GM18498 (cell line): ENCODE results near the gene SCGB1A1.
"Not testable (repeated sequence)": the region's sequence is repeated elsewhere in the genome, so short reads cannot be mapped to it uniquely, and the experiment has no call there.

Experiments used
- ATAC-seq: cut with Tn5 transposase; IDR thresholded peaks from one replicate; pipeline ENCODE4 v1.9.1; 2021; ENCODE audit warnings: mild to moderate bottlenecking, moderate library complexity; ENCODE audit not compliant: unreplicated experiment

The SCGB1A1 gene

DNA sequence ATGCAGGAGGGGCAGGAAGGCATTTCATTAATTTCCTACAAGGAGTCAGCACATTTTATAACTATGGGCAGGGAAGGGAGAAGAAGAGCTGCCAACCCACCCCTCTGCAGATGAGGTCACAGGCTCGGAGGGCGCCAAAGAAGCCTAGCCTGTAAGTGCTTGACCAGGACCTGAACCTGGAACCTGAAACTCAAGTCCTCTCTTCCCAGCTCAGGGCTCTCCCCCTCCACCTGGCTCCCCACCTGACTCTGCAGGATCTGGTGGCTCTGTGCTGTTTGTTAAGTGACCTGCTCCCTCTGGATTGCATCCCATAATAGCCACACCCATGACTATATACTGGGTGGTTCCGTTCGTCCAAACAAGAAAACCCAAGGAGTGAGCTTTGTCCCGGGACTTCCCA lies 27.3 kb downstream of the SCGB1A1 start:
- no peak for ATAC-seq

DNA sequence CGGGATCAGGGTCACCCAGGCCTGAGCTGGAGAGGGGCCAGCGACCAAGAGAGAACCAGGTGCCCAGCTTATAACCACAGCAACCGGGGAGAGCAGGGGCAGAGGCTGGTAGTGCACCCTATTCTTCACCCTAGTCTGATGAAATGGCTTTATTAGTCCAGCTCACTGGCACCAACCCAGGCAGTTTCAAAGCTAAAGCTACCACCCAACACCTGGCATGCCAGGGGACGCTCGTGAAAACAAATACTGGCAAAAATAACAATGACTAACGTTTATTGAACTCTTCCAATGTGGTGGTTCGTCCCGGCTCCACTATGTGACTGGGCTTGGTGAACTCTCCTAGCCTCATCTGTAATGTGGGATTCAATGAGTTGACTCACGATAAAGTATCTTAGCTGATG lies 30.6 kb downstream of the SCGB1A1 start:
- no peak for ATAC-seq

DNA sequence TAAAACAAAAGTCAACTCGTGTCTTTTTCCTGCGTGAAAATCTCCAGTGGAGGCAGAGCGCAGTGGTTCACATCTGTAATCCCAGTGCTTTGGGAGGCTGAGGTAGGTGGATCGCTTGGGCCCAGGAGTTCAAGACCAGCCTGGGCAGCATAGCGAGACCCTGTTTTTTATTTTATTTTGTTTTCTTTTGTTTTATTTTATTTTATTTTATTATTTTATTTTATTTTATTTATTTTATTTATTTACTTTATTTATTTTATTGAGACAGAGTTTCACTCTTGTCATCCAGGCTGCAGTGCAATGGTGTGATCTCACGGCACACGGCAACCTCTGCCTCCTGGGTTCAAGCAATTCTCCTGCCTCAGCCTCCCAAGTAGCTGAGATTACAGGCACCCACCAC lies 31.1 kb downstream of the SCGB1A1 start:
- ATAC-seq, result not testable (repeated sequence)

DNA sequence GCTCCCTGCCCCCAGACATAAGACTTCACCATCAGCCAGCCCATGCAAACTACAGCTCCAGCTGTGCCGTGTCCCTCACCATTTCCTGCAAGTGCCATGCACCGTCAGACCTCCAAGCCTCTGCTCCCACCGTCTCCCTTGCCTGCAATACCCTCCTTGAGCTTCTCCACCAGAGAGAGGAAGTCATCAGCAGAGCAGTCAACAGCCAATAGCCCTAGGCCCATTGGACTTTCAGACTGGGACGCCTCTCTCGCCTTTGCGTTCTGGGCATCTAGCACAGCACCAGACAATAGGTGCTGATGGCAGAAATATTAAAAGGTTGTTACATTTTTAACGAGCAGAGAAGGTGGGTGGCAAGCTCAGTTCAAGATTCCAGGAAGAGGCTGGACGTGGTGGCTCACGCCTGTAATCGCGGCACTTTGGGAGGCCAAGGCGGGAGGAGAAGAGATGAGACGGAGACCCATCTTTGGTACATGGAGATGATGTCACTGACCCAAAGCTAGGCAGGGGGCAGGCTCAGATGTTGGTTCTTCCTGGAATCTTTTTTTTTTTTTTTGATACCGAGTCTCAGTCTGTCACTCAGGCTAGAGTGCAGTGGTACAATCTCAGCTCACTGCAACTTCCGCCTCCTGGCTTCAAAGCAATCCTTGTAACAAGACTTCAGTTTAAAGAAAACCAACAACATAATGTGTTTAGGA lies 31.9 kb downstream of the SCGB1A1 start:
- ATAC-seq, result no peak

DNA sequence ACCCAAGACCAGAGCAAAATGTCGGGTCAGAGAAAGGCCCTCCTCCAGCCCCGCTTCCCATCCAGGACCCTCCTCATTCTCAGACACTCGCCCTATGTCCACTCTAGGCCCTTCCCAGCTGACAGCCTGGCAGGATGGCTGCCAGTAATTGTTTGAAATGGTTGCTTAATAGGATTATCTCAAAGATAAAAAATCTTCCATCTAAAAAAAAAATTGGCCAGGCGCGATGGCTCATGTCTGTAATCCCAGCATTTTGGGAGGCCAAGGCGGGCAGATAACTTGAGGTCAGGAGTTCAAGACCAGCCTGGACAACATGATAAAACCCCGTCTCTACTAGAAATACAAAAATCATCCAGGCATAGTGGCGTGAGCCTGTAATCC lies 32.4 kb downstream of the SCGB1A1 start:
- no peak for ATAC-seq

DNA sequence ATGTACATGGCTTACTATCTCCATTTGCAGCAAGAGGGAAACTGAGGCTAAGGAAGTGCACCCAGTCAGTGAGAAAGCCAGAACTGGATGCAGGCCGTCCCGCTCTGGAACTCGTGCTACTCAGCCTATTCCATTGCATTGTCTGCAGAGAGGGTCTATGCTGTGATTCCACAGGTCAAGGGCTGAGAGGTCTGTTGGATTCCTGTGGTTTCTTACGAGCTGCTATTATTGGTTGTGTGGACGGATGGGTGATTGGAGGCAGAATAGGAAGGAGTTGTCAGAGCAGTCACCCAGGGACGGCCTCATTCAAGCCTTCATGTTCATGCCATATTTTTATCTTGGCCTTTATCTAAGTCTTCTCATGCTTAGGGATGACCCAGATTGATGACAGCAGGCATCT lies 33.4 kb downstream of the SCGB1A1 start:
- no peak for ATAC-seq

DNA sequence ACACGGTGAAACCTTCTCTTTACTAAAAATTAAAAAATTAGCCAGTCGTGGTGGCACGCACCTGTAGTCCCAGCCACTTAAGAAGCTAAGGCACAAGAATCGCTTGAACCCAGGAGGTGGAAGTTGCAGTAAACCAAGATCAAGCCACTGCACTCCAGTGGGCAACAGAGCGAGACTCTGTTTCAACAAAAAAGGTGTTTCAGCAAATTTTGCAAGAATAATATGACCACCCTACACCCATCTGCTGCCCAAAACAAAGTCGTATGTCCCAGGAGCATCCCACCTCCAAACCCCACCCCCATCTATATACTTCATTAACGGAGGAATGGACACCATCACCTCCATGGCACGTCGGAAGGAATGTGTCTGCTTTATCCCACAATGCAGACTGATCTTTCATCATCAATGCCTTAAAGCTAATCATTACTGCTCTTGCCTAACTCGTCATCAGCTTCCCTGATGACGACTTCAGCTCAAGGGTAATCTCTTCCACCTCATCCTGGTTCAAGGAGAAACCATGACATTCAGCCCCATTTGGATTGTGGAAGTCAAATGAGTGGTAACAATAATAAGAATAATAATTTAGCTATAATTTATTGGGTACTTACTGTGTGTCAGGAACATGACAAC lies 34.1 kb downstream of the SCGB1A1 start:
- ATAC-seq, result no peak

DNA sequence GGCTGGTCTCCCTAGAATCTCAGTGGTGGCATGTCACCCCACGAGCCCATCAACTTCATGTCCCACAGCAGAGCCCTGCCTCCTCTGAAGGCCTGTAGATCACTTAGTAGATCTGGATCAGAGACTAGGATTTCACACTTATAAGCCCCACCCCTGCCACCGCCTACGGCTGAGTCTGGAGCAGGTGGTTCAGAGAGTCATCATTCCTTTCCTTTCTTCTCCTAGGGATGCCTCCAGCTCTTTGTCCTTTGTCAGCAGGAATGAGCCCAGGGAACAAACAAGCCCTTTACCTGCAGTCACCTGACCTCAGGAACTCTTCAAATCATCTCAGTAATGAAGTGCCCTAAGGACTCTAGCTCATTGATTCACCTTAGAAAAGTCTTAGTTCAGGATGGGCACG lies 37.8 kb downstream of the SCGB1A1 start:
- no peak for ATAC-seq

DNA sequence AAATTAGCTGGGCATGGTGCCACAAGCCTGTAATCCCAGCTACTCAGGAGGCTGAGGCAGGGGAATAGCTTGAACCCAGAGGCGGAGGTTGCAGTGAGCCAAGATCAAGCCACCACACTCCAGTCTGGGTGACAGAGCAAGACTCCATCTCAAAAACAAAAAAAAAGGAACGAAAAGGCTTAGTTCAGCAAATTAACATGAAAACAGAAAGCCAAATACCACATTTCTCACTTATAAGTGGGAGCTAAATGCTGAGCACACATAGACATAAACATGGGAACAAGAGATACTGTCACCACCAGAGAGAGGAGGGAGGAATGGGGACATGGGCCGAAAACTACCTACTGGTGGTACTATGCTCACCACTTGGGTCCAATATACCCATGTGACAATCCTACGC lies 38.6 kb downstream of the SCGB1A1 start:
- ATAC-seq, result no peak

DNA sequence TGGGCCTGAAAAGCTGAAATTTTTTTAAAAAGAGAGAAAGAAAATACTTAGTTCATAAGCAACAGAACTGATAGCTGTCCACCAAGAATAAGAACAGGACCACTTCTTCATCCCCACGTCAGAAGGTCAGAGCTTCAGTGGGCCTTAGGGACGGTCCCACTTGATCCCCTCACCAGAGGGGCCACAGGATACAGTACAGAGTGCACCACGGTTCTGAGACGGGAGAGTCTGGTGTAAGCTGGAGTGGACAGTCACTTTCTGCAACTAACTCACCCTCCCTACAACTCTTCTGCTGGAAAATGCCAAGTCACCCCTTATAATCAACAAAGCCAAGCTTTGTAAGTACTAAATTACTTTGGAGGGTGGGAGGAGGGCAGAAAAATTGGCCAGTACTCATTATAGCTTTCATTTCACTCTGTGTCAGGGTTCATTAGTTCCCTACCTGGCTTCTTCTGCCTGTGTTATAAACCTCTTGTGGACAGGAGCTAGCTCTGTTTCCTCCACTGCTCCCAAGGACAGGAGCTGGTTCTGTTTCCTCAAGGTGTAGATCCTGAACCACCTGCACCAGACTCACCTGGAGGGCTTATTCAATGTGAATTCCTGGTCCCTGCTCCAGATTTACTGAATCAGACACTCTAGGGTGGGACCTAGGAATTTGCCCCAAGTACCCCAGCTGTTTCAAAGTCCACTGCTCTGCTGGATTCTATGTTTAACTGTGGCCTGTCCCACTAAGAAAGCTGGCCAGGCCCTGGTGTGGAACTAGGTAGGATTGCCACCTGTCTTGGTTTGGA lies 39.6 kb downstream of the SCGB1A1 start:
- ATAC-seq, result no peak

DNA sequence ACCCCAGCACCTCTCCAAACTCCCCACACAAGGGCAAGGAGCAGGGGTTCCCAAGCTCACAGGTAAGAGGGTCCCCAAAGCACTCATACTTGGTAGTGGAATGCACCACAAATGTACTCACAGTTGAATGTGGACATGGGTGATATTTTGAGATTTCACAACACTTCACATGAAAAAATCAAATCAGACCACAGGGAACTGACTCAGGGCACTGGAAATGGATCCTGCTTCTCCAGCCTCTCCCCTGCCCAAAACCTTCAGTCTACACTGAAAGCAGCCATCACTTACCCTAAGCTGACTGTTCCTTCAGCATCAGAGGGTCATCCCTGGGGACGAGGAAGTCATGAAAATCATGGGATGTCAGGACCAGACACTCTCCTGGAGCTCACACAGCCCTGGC lies 40.2 kb downstream of the SCGB1A1 start:
- ATAC-seq, result no peak

DNA sequence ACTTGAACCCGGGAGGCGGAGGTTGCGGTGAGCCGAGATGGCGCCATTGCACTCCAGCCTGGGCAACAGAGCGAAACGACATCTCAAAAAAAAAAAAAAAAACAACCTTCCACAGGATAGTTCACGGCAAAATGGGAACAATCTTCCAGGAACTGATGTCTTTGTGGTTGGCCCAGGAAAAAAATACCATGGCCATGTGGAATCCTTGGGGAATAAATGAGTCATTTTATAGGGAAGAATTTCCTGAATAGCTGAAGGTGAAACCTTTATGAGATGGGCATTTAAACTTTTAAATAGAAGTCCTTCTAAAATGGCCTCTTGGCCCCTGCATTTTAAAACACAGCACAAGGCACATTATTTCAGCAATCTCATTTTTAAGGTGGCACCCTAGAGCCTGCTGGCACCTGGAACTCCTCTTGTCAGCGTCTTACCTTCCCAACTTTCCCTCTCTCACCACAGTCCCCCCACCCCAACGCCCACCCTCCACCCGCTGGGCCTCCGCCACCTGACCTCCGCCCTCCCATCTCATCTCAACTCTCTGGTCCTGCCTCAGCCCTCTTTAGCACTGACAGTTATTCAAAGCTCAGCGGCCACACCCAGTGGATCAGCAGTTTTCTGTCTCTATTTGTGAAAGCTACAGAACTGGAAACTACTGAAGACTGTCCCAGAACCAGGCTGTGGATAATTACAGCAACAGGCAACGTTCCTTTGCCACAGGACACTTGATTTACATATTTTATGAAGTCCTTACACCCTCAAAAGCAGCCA lies 43.1 kb downstream of the SCGB1A1 start:
- ATAC-seq, result no peak

DNA sequence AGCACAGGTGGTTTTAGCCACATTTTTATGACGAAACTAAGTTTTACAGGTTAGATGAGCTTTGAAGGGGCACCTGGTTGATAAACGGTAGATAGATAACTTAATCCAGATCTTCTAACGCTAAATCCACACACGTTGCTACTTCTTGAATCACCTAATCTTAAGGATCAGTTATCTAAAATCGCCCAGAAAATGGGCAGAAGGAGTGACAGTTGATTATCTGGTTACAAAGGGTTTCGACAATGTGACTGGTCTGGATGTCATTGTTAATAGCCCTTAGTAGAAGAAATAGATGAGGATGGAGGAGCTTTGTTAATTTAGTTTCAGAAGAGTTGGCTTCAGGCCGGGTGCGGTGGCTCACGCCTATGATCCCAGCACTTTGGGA lies 43.7 kb downstream of the SCGB1A1 start:
- ATAC-seq, result no peak

DNA sequence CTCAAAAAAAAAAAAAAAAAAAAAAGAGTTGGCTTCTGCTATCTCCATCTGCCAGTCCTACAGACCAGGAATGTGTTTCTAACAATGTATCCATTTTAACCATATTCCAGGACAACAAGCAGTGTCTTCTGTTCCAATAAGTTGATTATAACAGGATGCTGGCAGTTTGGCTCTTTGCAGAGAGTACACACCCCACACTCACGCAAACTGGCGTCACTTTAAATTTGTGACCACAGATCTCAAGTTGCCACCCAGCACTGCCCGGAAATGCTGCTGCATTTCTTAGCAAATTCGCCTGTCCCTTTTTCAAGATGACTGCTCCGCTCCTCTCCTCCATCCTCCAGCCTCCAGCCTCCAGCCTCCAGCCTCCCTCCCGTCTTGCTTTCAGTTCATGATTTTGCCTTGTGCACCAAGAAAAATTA lies 44.3 kb downstream of the SCGB1A1 start:
- no peak for ATAC-seq

DNA sequence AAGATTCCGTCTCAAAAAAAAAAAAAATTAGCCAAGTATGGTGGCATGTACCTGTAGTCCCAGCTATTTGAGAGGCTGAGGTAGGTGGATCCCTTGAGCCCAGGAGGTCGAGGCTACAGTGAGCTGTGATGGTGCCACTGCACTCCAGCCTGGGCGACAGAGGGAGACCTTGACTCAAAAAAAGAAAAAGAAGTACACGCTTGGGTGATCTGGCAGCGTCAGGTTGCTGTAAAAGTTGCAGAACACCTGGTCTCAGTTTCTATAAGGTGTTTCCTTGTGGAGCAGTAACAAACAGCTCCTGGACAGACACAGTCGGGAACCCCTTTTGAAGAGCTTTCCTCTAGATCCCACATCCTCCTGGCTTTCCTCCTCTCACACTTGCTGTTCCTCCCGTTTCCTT lies 45.8 kb downstream of the SCGB1A1 start:
- ATAC-seq, result no peak

DNA sequence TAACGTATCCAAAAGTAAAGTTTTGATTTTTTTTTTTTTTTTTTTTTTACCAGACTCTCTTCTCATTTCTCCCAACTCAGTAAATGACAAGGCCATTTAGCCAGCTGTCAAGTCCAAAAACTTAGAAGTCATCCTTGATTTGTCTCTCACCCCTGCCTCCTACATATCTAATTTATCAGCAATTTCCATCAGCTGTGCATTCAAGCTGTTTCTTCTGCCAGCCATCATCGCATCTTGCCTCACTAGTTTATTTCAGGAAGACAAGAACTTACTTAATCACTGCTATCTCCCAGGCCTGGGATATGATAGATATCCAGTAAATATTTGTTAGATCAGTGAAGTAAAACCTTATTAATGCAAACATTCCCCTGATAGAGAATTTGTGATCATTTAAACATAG lies 47.6 kb downstream of the SCGB1A1 start:
- ATAC-seq, result no peak

DNA sequence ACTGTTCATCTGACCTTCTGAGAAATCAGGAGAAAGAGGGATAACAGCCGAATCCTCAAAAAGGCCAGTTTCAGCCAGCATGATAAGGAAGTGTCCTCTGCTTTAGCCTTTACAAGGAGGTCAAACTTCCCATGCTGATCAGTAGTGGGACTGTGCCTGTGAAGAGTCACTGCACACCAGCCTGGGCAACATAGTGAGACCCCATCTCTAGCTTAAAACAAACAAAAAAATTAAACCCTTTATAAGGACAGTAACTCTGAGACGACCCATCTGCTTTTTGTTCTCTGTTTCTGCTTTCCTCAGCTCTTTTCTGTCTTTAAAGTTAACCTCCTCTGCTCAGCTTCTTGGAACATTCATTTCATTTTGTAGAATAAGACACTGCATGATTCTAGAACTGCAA lies 49.7 kb downstream of the SCGB1A1 start:
- no peak for ATAC-seq

DNA sequence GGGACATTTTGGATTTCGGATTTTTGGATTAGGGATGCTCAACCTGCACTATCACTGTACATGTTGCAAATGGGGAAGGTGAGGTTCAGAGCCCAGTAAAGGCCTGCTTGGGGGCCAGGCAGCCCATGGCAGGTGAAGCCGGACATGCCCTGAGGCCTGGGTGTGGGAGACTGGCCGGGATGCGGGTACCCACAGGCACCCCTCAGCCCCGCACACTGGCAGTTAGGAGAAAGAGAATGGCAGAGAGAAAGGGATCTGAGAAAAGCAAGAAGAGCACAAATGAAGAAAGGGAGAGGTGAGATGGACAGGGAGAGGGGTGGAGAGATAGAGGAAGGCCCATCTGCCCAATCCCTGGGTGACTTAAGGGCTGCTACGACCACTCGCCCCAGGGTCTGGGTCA lies 52.8 kb downstream of the SCGB1A1 start:
- no peak for ATAC-seq

DNA sequence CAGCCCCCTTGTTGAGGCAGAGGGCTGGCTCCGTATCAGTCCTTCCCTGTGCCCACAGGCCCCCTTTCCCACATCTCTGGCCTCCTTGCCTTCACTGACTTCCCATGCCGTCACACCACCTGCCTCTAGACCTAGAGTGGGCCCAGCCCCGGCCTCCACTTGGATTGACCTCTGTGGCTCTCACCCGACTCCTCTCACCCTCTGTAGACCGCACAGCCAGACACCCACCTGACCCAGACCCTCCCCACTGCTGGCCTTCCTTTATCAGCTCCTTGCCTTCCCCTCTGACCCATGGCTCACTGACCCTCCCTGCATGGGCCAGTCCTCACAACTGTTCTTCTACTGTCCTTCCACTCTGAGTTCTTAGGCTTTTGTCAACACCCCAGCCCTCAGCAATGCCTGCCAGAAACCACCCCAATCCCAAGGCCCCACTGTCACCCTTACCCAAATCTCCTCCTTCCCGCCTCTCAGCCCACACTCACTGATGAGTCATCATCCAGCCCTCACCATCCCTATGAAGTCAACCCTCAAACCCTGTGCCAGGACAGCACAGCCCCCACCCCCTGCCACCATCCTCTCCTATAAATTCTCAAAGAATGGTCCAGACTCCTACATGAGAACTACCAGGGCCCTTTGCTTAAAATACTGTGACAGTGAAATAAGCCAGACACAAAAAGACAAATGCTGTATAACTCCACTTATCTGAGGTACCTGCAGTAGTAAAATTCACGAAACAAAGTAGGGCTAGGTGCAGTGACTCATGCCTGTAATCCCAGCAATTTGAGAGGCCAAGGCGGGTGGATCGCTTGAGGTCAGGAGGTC lies 53.4 kb downstream of the SCGB1A1 start:
- no peak for ATAC-seq
